CD1c-positive myeloid dendritic cell (primary cell): ENCODE data around the gene KRCC1.
"Not testable (repeated sequence)": the region's sequence is repeated elsewhere in the genome, so short reads cannot be mapped to it uniquely, and the experiment has no call there.

Experiments used
- DNase-seq: peaks from one replicate; pipeline ENCODE4 v3.0.0-alpha.2; 2016; ENCODE audit errors: extremely low spot score

KRCC1 gene

GRCh38 chr2:88038263-88039105 is 17.1 kb downstream of the KRCC1 start:
- DNase-seq: no peak

- peak; percentile 54 for DNase-seq
Observed at GRCh38 chr2:88036606-88037005, 19.0 kb downstream of the KRCC1 start.

GRCh38 chr2:88036182-88036581 is 19.4 kb downstream of the KRCC1 start:
- peak; percentile 35 for DNase-seq

GRCh38 chr2:88032070-88032702 is 23.4 kb downstream of the KRCC1 start:
- no peak for DNase-seq

GRCh38 chr2:88028931-88029330 is 26.7 kb downstream of the KRCC1 start:
- DNase-seq: no peak

- DNase-seq: peak; percentile 37
Observed at GRCh38 chr2:88027697-88028389, 27.7 kb downstream of the KRCC1 start.

- DNase-seq: no peak
Observed at GRCh38 chr2:88024509-88024908, 31.1 kb downstream of the KRCC1 start.

GRCh38 chr2:88022669-88022921 is 33.0 kb downstream of the KRCC1 start:
- DNase-seq: no peak

- DNase-seq: no peak
Observed at GRCh38 chr2:88019985-88020384, 35.6 kb downstream of the KRCC1 start.

- no peak for DNase-seq
Observed at GRCh38 chr2:88018909-88019308, 36.7 kb downstream of the KRCC1 start.

- DNase-seq: peak; percentile 47
Observed at GRCh38 chr2:88018077-88018805, 37.3 kb downstream of the KRCC1 start.

GRCh38 chr2:88017780-88018038 is 37.9 kb downstream of the KRCC1 start:
- DNase-seq: not testable (repeated sequence)

- DNase-seq: peak; percentile 59
Observed at GRCh38 chr2:88016960-88017779, 38.4 kb downstream of the KRCC1 start.

- DNase-seq: peak; percentile 81
Observed at GRCh38 chr2:88016086-88016959, 39.3 kb downstream of the KRCC1 start, which contains the start of gene RNU2-63P. TSS of gene RNU2-63P (minus strand) at chr2:88016547.

GRCh38 chr2:88011011-88011410 is 44.6 kb downstream of the KRCC1 start:
- no peak for DNase-seq

- DNase-seq: no peak
Observed at GRCh38 chr2:88010136-88010535, 45.4 kb downstream of the KRCC1 start.

GRCh38 chr2:88006912-88007439 is 48.6 kb downstream of the KRCC1 start:
- DNase-seq: no peak

GRCh38 chr2:88005776-88006175 is 49.8 kb downstream of the KRCC1 start:
- no peak for DNase-seq

- DNase-seq: no peak
Observed at GRCh38 chr2:88003074-88003755, 52.4 kb downstream of the KRCC1 start.

- no peak for DNase-seq
Observed at GRCh38 chr2:88002359-88002707, 53.2 kb downstream of the KRCC1 start.
